ENCODE measurements around the gene NSD2.

GRCh38 chr4:1872870-1873269, 1.7 kb downstream of the NSD2 start:
- no peak for TF ChIP-seq CTCF (IDR thresholded peaks at IDR 0.05)
- no peak for TF ChIP-seq POLR2A (IDR thresholded peaks at IDR 0.05)

Measured in testis (tissue), 2 donors.